Endodermal cell (in vitro differentiated cells): Measurements from ENCODE around the gene PDE3A. TPM values are rescaled to one million over a fixed set of nuclear protein-coding genes. Genes with fewer than 3 reads are reported as not detected.

Source experiments
- DNase-seq: peaks from one replicate; pipeline ENCODE4 v3.0.0-alpha.2; 2017
- H3K27ac ChIP-seq: 2 replicates; pipeline ENCODE4 v1.5.1; 2013; ENCODE audit warnings: mild to moderate bottlenecking, low read depth, low read length, moderate library complexity
- H3K27me3 ChIP-seq: 2 replicates; pipeline ENCODE4 v1.6.1; 2013; ENCODE audit warnings: mild to moderate bottlenecking, low read length, moderate library complexity; ENCODE audit not compliant: insufficient read depth, control insufficient read depth, poor library complexity, severe bottlenecking
- H3K36me3 ChIP-seq: 2 replicates; pipeline ENCODE4 v1.7.0; 2013; ENCODE audit warnings: mild to moderate bottlenecking, low read length, moderate library complexity; ENCODE audit not compliant: control insufficient read depth, insufficient read depth
- H3K4me1 ChIP-seq: one replicate; pipeline ENCODE4 v1.7.0; 2013; ENCODE audit warnings: low read length; ENCODE audit not compliant: control insufficient read depth, insufficient read depth
- H3K4me3 ChIP-seq: 2 replicates; pipeline ENCODE4 v1.5.1; 2013; ENCODE audit warnings: mild to moderate bottlenecking, low read length, moderate library complexity
- H3K9ac ChIP-seq: 2 replicates; pipeline ENCODE4 v1.6.1; 2013; ENCODE audit warnings: mild to moderate bottlenecking, low read length, moderate library complexity; ENCODE audit not compliant: poor library complexity, severe bottlenecking; ENCODE audit errors: extremely low read depth
- H3K9me3 ChIP-seq: 2 replicates; pipeline ENCODE4 v1.6.1; 2013; ENCODE audit warnings: mild to moderate bottlenecking, low read length, moderate library complexity; ENCODE audit not compliant: control insufficient read depth
- H3K27ac Mint-ChIP-seq: 2 replicates; pipeline ENCODE4 v1.8.0; 2020; ENCODE audit warnings: mixed read lengths
- H3K27me3 Mint-ChIP-seq: 2 replicates; pipeline ENCODE4 v1.8.0; 2021; ENCODE audit warnings: mild to moderate bottlenecking, mixed read lengths; ENCODE audit not compliant: insufficient read depth
- H3K36me3 Mint-ChIP-seq: 2 replicates; pipeline ENCODE4 v1.8.0; 2020; ENCODE audit warnings: low read depth, mixed read lengths
- H3K4me1 Mint-ChIP-seq: 2 replicates; pipeline ENCODE4 v1.8.0; 2020; ENCODE audit warnings: mixed read lengths
- H3K4me3 Mint-ChIP-seq: 2 replicates; pipeline ENCODE4 v1.8.0; 2020; ENCODE audit warnings: mild to moderate bottlenecking, moderate library complexity, mixed read lengths
- H3K9me3 Mint-ChIP-seq: 2 replicates; pipeline ENCODE4 v1.8.0; 2020; ENCODE audit warnings: mild to moderate bottlenecking, mixed read lengths
- CTCF ChIP-seq: fragments of 200-600 bp; sonication (generic); conservative IDR thresholded peaks from 2 replicates; pipeline ENCODE4 v1.5.0; 2021; ENCODE audit warnings: antibody characterized with exemption, mild to moderate bottlenecking
- WGBS, 2 experiments: methylation state at CpG; one replicate each; pipeline versions ENCODE4 v1.1.5 to v1.1.7; 2013; ENCODE audit warnings: missing lambda C conversion rate in 2 of 2, mixed read lengths in 1 of 2; ENCODE audit not compliant: insufficient coverage in 1 of 2, insufficient read length in 1 of 2; 5-methylcytosine and 5-hydroxymethylcytosine counted together
- total RNA-seq, 2 donors: library from RNA; stranded (reverse); fragmentation: NEBNext Ultra II Directional in 1 of 2; extraction: Animal tissue kit (Norgen Biotek cat#: 25700) in 1 of 2; gene quantifications; 2 replicates in 1 of 2; 3 replicates in 1 of 2; pipeline ENCODE4 v1.2.1, GENCODE V29; 2021

PDE3A gene
- total RNA-seq, 2 donors from 2014 or later = 0.62 to 1.8 TPM

DNA sequence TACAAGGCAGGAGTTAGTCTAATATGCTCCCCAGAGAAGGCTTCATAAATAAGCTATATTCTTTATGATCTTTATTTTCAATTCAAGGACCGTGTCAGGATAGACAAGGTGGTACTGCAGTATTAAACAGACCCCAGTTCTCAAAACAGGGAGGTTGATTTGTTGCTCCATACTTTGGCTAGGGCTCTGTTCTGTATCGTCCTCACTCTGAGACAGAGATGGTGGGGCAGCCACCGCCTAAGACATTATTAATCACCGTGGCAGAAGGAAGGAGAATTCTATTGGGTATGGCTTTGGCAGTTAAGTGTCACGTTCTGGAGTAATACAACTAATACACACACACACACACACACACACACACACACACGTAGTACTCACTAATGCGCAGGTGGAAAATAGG, 209.8 kb downstream of the PDE3A start:
- Mint-ChIP-seq H3K9me3 (no peaks in the 10 kb centered on the region), H3K27me3 (no peaks in the 10 kb centered on the region), H3K27ac (no peak overlapping the region), H3K4me1 (no peaks in the 10 kb centered on the region), H3K36me3 (no peaks in the 10 kb centered on the region), H3K4me3 (no peak overlapping the region)
- Histone ChIP-seq H3K4me1 (no peaks in the 10 kb centered on the region), H3K9ac (no peak overlapping the region), H3K9me3 (no peaks in the 10 kb centered on the region), H3K4me3 (no peak overlapping the region), H3K27ac (no peak overlapping the region), H3K36me3 (no peaks in the 10 kb centered on the region), H3K27me3 (no peaks in the 10 kb centered on the region)
- no peak for DNase-seq
- no peak for TF ChIP-seq CTCF
- WGBS, 2 experiments = 87% methylated on average over 6 of the region's 7 CpGs; no CpG with 5 or more reads in 1 of the 2 experiments

DNA sequence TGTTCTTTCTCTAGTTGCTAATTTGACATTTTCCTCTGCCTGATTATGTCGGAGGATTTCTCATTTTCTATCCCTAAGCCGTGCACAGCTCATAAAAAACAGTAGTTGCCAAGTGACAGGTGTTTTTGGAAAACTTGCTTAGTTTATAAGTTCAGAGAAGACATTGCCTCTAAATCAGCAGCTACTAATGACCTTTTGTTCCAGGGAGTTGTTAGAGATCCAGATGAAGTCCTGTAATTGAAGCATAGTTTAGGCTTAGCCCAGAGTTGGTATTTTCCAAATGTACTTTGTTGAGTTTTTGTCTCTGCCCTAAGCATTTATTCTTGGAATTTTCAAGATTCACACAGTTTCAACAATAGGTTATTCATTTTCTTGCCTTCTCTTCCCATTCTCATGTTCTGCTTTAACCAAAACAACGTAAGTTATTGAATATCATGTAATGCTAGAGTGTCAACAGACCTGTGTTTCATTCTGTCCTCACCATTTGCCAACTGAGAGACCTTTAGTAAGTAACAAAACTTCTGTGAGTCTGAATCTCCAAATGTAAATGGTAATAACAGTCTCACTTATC, 216.8 kb downstream of the PDE3A start:
- no peaks in the 10 kb centered on the region for H3K9me3 ChIP-seq
- no peaks in the 10 kb centered on the region for H3K27me3 ChIP-seq
- H3K4me3 ChIP-seq = no peak overlapping the region
- no peak for TF ChIP-seq CTCF
- H3K36me3 ChIP-seq = no peaks in the 10 kb centered on the region
- peaks cover 7% of the 10 kb centered on the region for H3K4me1 ChIP-seq
- H3K9me3 Mint-ChIP-seq = no peaks in the 10 kb centered on the region
- no peak overlapping the region for H3K27ac ChIP-seq
- no peak overlapping the region for H3K9ac ChIP-seq
- no peaks in the 10 kb centered on the region for H3K36me3 Mint-ChIP-seq
- DNase-seq = no peak
- no peak overlapping the region for H3K4me3 Mint-ChIP-seq
- WGBS, 2 experiments = 86 to 91% methylated on average over 1 to 3 of the region's 3 CpGs
- peaks cover 12% of the 10 kb centered on the region for H3K4me1 Mint-ChIP-seq
- H3K27me3 Mint-ChIP-seq = no peaks in the 10 kb centered on the region
- no peak overlapping the region for H3K27ac Mint-ChIP-seq

DNA sequence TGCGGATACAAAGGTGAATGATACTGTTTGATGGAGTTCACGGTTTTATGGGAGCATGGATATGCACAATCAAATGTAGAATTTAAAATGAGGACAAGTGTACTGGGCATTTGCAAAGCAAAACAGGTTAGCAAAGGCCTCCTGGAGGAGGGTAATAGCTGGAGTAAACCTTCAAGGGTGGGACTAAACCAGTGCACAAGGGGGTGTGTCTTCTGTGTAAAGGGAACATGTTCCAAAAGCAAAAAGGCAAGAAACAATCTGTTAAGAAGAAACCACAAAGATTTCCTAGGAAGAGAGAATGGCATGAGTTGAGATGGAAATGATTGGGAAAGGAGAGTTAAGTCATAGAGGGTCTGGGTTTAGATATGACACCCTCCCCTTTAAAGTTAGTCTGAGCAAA, 217.6 kb downstream of the PDE3A start:
- Histone ChIP-seq H3K9ac (no peak overlapping the region), H3K4me1 (peaks cover 7% of the 10 kb centered on the region), H3K36me3 (no peaks in the 10 kb centered on the region), H3K4me3 (no peak overlapping the region), H3K27ac (no peak overlapping the region), H3K9me3 (no peaks in the 10 kb centered on the region), H3K27me3 (no peaks in the 10 kb centered on the region)
- no peak for TF ChIP-seq CTCF
- DNase-seq = no peak
- Mint-ChIP-seq H3K4me3 (no peak overlapping the region), H3K4me1 (peaks cover 12% of the 10 kb centered on the region), H3K27ac (no peak overlapping the region), H3K27me3 (no peaks in the 10 kb centered on the region), H3K36me3 (no peaks in the 10 kb centered on the region), H3K9me3 (no peaks in the 10 kb centered on the region)
- 97 to 100% methylated on average over 2 of the region's 2 CpGs for WGBS, 2 experiments
